Neural progenitor cell (in vitro differentiated cells): ENCODE results near the gene PRXL2A. TPM values are rescaled to one million over a fixed set of nuclear protein-coding genes. Genes with fewer than 3 reads are reported as not detected.
A peak's percentile ranks its signal among the peaks of the same experiment; 100 is the strongest.

ENCODE experiments used
- DNase-seq: peaks from one replicate; pipeline ENCODE4 v3.0.0-alpha.2; 2016; ENCODE audit warnings: low spot score
- H2AFZ ChIP-seq: fragments of 200-600 bp; sonication (generic); replicated peaks from 2 replicates; pipeline ENCODE4 v1.6.1; 2016; ENCODE audit warnings: antibody characterized with exemption
- H3F3A ChIP-seq: fragments of 200-600 bp; sonication (generic); 2 replicates; pipeline ENCODE4 v1.6.1; 2016; ENCODE audit warnings: antibody characterized with exemption, low read depth
- H3K27ac ChIP-seq: fragments of 200-600 bp; sonication (generic); 2 replicates; pipeline ENCODE4 v1.5.1; 2016; ENCODE audit warnings: mild to moderate bottlenecking
- H3K27me3 ChIP-seq: fragments of 200-600 bp; sonication (generic); 2 replicates; pipeline ENCODE4 v1.6.1; 2016; ENCODE audit warnings: mild to moderate bottlenecking, moderate library complexity
- H3K36me3 ChIP-seq: fragments of 200-600 bp; sonication (generic); 2 replicates; pipeline ENCODE4 v1.5.1; 2016
- H3K4me1 ChIP-seq: fragments of 200-600 bp; sonication (generic); 2 replicates; pipeline ENCODE4 v1.6.1; 2016; ENCODE audit warnings: mixed run types
- H3K4me2 ChIP-seq: fragments of 200-600 bp; sonication (generic); 2 replicates; pipeline ENCODE4 v1.6.1; 2016
- H3K4me3 ChIP-seq: fragments of 200-600 bp; sonication (generic); 2 replicates; pipeline ENCODE4 v1.5.1; 2016
- H3K79me2 ChIP-seq: fragments of 200-600 bp; sonication (generic); 2 replicates; pipeline ENCODE4 v1.6.1; 2016; ENCODE audit warnings: low read depth
- H3K9ac ChIP-seq: fragments of 200-600 bp; sonication (generic); 2 replicates; pipeline ENCODE4 v1.6.1; 2016
- H3K9me3 ChIP-seq: fragments of 200-600 bp; sonication (generic); 2 replicates; pipeline ENCODE4 v1.5.1; 2016; ENCODE audit warnings: low read depth
- H4K20me1 ChIP-seq: fragments of 200-600 bp; sonication (generic); 2 replicates; pipeline ENCODE4 v1.6.1; 2016; ENCODE audit warnings: low read depth
- H3K27ac Mint-ChIP-seq: 3 replicates; pipeline ENCODE4 v1.8.0; 2021; ENCODE audit warnings: mixed read lengths
- H3K27me3 Mint-ChIP-seq: 2 replicates; pipeline ENCODE4 v1.8.0; 2022; ENCODE audit warnings: low read depth, mild to moderate bottlenecking, inconsistent platforms, moderate library complexity, mixed read lengths; ENCODE audit not compliant: insufficient read depth
- H3K36me3 Mint-ChIP-seq: 3 replicates; pipeline ENCODE4 v1.8.0; 2021; ENCODE audit warnings: mixed read lengths
- H3K4me1 Mint-ChIP-seq: 3 replicates; pipeline ENCODE4 v1.8.0; 2021; ENCODE audit warnings: mixed read lengths
- H3K4me3 Mint-ChIP-seq: 3 replicates; pipeline ENCODE4 v1.8.0; 2021; ENCODE audit warnings: mild to moderate bottlenecking, moderate library complexity, mixed read lengths
- H3K9me3 Mint-ChIP-seq: 3 replicates; pipeline ENCODE4 v1.8.0; 2020; ENCODE audit warnings: mixed read lengths
- EZH2 ChIP-seq: fragments of 200-600 bp; sonication (generic); IDR thresholded peaks from 2 replicates; pipeline ENCODE4 v1.6.1; 2017; ENCODE audit warnings: antibody characterized with exemption, mild to moderate bottlenecking, moderate library complexity
- EZH2phosphoT487 ChIP-seq: fragments of 200-600 bp; sonication (generic); IDR thresholded peaks from 2 replicates; pipeline ENCODE4 v1.6.1; 2017; ENCODE audit warnings: antibody characterized with exemption
- total RNA-seq: library from RNA; depleted of rRNA; stranded (reverse); fragments of >200 nt; gene quantifications from 2 replicates; pipeline ENCODE4 v1.2.3, GENCODE V29; 2015; ENCODE audit warnings: low replicate concordance
- TF ChIP-seq, protein P1 (sequence below): fragments of 200-600 bp; sonication (generic); IDR thresholded peaks from 2 replicates; pipeline ENCODE4 v1.5.1; 2017; ENCODE audit warnings: antibody characterized with exemption, mild to moderate bottlenecking

Gene PRXL2A
- total RNA-seq, 1 donor from 2014 or later = 107 TPM

DNA sequence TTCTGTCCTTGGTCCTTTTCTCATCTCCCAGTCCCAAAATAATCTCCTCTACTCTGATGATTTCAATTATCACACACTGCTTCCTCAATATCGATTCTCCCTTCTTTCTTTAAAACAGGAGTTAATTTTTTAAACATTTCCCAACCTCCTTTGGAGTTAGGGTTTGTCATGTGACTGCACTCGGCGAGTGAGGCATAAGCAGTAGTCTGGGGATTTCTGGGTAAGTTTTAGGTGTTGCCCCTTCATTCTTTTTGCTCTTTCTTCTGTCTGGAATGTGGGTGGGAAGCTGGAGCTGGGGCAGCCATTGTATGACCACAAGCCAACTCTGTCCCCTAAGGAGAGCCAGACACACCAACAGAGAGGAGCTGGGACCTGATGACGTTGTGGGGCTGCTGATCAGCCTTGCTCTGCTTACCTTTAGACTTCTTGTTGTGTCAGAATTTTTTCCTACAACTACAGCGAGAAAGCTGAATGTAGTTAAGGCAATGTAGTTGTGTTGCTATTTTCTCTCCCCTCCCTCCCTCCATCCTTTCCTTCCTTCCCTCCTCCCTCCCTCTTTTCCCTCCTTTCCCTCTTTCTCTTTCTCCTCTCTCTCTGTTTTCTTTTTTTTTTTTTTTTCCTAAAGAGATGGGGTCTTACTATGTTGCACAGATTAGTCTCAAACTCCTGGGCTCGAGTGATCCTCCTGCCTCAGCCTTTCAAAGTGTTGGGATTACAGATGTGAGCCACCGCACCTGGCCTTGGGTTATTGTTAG is 39.3 kb downstream of the PRXL2A start:
- H3K4me2 ChIP-seq = no peak overlapping the region
- no peak overlapping the region for H3K4me3 ChIP-seq
- no peak overlapping the region for H2AFZ ChIP-seq
- no peaks in the 10 kb centered on the region for H3K27me3 ChIP-seq
- peaks cover 14% of the 10 kb centered on the region for H3K4me1 ChIP-seq
- TF ChIP-seq, protein P1, sequence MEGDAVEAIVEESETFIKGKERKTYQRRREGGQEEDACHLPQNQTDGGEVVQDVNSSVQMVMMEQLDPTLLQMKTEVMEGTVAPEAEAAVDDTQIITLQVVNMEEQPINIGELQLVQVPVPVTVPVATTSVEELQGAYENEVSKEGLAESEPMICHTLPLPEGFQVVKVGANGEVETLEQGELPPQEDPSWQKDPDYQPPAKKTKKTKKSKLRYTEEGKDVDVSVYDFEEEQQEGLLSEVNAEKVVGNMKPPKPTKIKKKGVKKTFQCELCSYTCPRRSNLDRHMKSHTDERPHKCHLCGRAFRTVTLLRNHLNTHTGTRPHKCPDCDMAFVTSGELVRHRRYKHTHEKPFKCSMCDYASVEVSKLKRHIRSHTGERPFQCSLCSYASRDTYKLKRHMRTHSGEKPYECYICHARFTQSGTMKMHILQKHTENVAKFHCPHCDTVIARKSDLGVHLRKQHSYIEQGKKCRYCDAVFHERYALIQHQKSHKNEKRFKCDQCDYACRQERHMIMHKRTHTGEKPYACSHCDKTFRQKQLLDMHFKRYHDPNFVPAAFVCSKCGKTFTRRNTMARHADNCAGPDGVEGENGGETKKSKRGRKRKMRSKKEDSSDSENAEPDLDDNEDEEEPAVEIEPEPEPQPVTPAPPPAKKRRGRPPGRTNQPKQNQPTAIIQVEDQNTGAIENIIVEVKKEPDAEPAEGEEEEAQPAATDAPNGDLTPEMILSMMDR = no peak
- no peak for TF ChIP-seq EZH2phosphoT487
- TF ChIP-seq EZH2 = no peak
- no peaks in the 10 kb centered on the region for H4K20me1 ChIP-seq
- no peaks in the 10 kb centered on the region for H3K79me2 ChIP-seq
- H3K9me3 ChIP-seq = no peaks in the 10 kb centered on the region
- no peaks in the 10 kb centered on the region for H3K36me3 Mint-ChIP-seq
- H3K9me3 Mint-ChIP-seq = no peaks in the 10 kb centered on the region
- peaks cover 4% of the 10 kb centered on the region for H3F3A ChIP-seq
- no peaks in the 10 kb centered on the region for H3K36me3 ChIP-seq
- H3K27ac Mint-ChIP-seq = no peak overlapping the region
- no peak for DNase-seq
- no peaks in the 10 kb centered on the region for H3K27me3 Mint-ChIP-seq
- peaks cover 29% of the 10 kb centered on the region for H3K4me1 Mint-ChIP-seq
- H3K9ac ChIP-seq = no peak overlapping the region
- H3K4me3 Mint-ChIP-seq = no peak overlapping the region
- no peak overlapping the region for H3K27ac ChIP-seq

DNA sequence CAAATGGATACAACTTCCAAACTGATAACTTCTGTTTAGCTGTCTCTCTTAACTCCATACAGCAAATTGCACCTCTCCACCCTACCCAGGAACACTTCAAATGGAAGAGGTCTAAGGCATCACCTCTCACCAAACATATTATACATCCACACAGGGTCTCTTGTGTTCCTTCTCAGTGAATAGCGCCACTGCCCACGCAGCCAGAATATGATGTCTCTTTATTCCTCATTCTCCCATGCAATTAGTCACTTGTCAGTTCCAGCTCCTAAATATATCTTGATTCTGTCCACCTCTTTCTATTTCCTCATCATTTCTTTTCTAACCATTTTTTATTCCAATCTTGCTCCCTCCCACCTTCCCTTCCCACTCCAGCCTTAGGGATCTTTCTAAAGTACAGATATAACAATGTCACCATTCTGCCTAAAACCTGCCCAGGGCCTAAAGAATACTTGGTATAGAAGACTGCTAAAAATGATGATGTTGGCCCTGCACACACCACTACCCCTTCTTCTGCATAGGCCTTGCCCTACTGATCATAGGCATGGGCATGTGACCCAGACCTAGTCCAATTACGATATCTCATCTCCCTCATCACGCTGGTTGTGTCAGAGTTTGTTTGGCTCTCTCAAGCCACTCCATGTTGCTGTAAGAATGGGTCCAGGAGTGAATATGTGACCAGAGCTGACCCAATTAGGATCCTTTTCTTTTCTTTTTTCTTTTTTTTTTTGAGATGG is 40.0 kb downstream of the PRXL2A start:
- Mint-ChIP-seq H3K4me3 (no peak overlapping the region), H3K9me3 (no peaks in the 10 kb centered on the region), H3K36me3 (no peaks in the 10 kb centered on the region), H3K27ac (peak overlapping the region; percentile 15), H3K27me3 (no peaks in the 10 kb centered on the region), H3K4me1 (peaks cover 33% of the 10 kb centered on the region)
- Histone ChIP-seq H2AFZ (no peak overlapping the region), H3K9ac (no peak overlapping the region), H4K20me1 (no peaks in the 10 kb centered on the region), H3K4me2 (no peak overlapping the region), H3K36me3 (no peaks in the 10 kb centered on the region), H3K79me2 (no peaks in the 10 kb centered on the region), H3K27me3 (no peaks in the 10 kb centered on the region), H3K4me3 (no peak overlapping the region), H3F3A (peaks cover 9% of the 10 kb centered on the region), H3K9me3 (no peaks in the 10 kb centered on the region), H3K27ac (no peak overlapping the region), H3K4me1 (peaks cover 20% of the 10 kb centered on the region)
- no peak for DNase-seq
- TF ChIP-seq, protein P1 = no peak
- TF ChIP-seq EZH2phosphoT487 (no peak), EZH2 (no peak)

DNA sequence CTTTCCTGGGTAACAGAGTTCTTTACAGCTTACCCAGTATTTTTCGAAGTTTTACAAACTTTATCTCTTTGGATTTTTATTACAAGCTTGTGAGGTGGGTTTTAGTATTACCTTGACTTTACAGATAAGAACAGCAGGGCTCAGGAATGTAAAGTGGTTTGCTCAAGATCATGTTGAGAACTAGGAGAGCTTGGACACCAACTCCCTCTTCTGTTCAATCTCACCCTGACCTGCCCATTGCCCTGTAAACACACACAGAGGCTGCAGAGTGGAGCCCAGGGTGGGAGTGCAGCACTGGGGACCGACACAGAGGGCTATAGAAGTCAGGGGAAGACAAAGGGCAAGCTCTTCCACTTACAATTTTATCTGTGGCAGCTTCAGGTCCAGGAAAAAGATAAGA is 41.2 kb downstream of the PRXL2A start:
- Histone ChIP-seq H3K9ac (no peak overlapping the region), H4K20me1 (no peaks in the 10 kb centered on the region), H3K27me3 (no peaks in the 10 kb centered on the region), H3K9me3 (no peaks in the 10 kb centered on the region), H3K27ac (no peak overlapping the region), H3K36me3 (no peaks in the 10 kb centered on the region), H3K4me1 (peaks cover 12% of the 10 kb centered on the region), H2AFZ (no peak overlapping the region), H3K4me3 (no peak overlapping the region), H3F3A (peaks cover 17% of the 10 kb centered on the region), H3K4me2 (no peak overlapping the region), H3K79me2 (peaks cover 2% of the 10 kb centered on the region)
- no peaks in the 10 kb centered on the region for H3K27me3 Mint-ChIP-seq
- TF ChIP-seq, protein P1 = no peak
- no peak for TF ChIP-seq EZH2phosphoT487
- TF ChIP-seq EZH2 = no peak
- peaks cover 25% of the 10 kb centered on the region for H3K4me1 Mint-ChIP-seq
- H3K4me3 Mint-ChIP-seq = no peak overlapping the region
- DNase-seq = no peak
- no peaks in the 10 kb centered on the region for H3K9me3 Mint-ChIP-seq
- H3K27ac Mint-ChIP-seq = no peak overlapping the region
- no peaks in the 10 kb centered on the region for H3K36me3 Mint-ChIP-seq
